Stimulated activated CD8-positive, alpha-beta memory T cell treated with anti-CD3 and anti-CD28 coated beads, Interleukin-15, amount 100 ng/mL, for 1 hour (primary cell): ENCODE results near the gene NTRK3.

Source experiments
- DNase-seq: peaks from one replicate; pipeline ENCODE4 v3.0.0-alpha.2; 2020; ENCODE audit warnings: low read depth

Gene NTRK3

DNA sequence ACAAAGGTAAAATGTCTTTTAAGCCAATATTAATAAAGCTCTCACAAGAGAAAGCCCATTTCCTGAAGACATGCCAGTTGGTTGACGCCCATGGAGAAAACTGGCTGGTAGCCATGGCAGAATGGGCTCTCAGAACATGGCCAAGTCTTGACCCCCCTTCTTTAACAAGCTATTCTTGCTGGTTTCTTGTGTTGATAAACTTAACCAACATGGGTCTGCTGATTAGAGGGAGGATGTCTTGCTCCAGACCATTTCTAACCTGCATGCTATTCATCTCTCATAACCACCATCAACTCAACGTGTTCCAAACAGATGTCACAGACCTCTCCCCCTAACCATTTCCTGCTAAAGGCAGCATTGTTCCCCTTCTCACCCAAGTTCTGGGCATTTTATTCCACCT lies 25.7 kb downstream of the NTRK3 start:
- DNase-seq, result no peak

GRCh38 chr15:88225461-88225860 lies 31.1 kb downstream of the NTRK3 start:
- no peak for DNase-seq

GRCh38 chr15:88223084-88223483 lies 33.5 kb downstream of the NTRK3 start:
- no peak for DNase-seq

DNA sequence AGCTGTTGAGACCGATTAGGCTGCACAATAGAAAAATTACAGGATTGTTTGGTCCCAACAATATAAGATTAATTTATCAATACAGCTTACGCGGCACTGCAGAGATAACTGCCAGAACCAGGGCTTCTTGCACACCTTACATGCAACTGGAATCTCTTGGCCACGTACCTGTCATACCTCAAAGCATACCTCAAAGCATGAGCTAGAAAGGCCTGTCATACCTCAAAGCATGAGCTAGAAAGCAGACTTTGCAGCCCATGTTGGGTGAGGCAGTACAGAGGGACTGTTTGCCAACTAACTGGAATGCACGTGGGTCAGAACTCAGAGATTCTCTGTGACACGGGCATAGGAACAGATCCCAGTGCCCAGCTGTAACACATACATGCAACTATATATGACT lies 34.7 kb downstream of the NTRK3 start:
- no peak for DNase-seq

DNA sequence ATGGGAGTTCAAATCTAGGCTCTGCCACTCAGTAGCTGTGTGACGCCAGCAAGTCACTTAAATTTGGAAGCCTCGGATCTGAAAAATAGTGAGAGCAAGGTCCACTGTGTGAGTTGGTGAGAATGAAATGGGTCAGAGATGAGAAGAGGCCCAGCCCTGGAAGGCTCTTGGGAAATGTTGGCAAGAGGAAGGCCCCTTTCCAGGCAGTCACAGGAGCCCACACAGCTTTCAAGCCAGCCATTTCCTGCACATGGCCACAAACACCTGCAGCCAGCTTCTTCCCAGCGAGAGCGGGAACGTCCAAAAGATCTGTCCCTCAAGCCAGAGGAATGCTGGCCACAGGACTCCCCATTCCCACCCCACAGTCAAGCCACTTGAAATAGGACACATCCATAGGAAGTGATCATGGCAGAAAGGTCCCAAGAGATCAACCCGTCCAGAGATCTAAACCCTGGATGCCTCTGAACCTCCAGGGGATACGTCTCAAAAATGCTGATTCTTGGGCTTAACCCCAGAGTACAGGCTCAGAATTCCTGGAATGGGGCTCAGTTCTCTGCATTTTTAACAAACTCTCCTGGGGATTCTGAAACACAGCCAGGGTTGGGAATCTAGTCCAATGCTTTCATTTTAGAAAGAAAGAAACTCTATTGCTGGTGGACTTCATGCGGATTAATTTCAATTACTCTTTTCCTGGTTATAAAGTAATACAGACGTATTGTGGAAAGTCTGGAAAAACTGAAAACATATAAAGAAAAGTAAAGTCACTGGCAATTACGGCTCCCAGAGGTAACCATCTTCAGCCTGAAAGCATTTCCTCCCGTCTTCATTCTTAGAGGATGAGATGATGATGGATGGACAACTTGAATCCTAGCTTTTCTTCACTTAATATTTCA lies 35.9 kb downstream of the NTRK3 start:
- no peak for DNase-seq

GRCh38 chr15:88219623-88220022 lies 36.9 kb downstream of the NTRK3 start:
- DNase-seq, result no peak

DNA sequence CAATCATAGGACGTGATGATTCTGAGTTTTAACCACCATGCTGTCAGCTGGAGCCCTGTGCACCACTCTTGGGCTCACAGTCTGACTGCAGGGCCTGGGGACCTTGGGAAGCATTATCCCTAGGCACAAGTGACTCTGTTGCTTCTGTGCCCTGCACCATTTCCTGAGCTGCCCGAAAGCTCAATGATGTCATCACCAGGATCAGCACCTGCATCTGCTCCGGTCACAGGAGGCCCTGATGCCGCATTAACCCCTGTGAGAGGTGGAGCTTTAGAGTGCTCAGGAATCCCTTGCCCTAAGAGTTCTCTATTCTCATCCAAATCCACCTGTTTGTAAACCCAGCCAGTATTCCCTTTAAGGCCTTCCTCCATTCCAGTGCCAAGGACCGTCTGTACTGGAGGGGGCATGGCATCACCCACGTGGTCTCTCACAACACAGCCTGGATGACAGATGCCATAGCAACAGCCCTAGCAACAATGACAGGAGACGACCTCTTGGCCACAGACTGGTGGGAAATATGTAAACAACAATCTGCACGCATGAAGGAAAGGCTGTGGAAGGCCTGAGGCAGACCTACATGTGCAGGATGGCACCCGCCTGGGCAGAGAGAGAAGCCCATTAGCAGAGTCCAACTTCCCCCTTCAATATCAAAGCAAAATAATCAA lies 37.9 kb downstream of the NTRK3 start:
- no peak for DNase-seq

GRCh38 chr15:88215066-88215648 lies 41.4 kb downstream of the NTRK3 start:
- no peak for DNase-seq

GRCh38 chr15:88209111-88209510 lies 47.4 kb downstream of the NTRK3 start:
- DNase-seq, result no peak

- no peak for DNase-seq
Measured at GRCh38 chr15:88208396-88208795, 48.1 kb downstream of the NTRK3 start.

- DNase-seq, result no peak
Measured at GRCh38 chr15:88207565-88207964, 49.0 kb downstream of the NTRK3 start.

- DNase-seq, result no peak
Measured at GRCh38 chr15:88204584-88204983, 52.0 kb downstream of the NTRK3 start.

- DNase-seq, result no peak
Measured at GRCh38 chr15:88202231-88202630, 54.3 kb downstream of the NTRK3 start.

- DNase-seq, result no peak
Measured at GRCh38 chr15:88201207-88201606, 55.3 kb downstream of the NTRK3 start.

DNA sequence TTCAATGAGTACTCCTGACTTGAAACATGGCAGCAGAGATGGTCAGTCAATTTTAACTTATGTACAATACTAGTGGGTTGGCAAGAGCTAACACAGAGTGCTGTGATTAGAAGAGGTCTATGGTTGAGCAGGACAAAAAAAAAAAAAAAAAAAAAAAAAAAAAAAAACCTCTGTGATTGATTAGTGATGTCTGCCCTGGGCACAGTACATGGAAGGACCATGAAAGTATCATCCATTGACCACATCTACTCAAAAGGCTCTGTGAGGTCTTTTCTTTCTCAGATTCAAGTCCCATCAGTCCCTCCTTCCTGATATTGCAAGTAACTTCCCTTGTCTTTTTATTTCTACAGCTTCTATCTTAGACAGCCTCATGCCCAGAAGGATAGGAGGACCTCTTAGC lies 59.6 kb downstream of the NTRK3 start:
- no peak for DNase-seq

- DNase-seq, result no peak
Measured at GRCh38 chr15:88194162-88194561, 62.4 kb downstream of the NTRK3 start.

DNA sequence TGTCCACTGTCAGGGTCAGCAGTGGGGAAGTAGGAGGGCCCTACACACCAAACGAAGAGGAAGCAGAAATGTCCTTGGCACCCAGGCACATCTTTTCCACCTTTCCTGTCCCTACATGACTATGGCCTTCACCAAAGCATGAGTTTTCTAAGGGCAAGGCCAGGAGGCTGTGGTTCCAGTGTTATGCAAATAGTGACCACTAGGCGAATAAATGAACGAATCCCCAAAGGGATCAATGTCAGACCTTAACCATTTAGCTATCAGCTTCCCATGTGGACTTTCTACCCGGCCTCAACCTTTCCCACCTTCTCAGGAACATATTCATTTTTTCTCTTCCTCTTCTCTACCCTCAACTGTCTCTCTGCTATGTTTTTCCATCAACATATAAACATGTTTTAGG lies 63.1 kb downstream of the NTRK3 start:
- no peak for DNase-seq

DNA sequence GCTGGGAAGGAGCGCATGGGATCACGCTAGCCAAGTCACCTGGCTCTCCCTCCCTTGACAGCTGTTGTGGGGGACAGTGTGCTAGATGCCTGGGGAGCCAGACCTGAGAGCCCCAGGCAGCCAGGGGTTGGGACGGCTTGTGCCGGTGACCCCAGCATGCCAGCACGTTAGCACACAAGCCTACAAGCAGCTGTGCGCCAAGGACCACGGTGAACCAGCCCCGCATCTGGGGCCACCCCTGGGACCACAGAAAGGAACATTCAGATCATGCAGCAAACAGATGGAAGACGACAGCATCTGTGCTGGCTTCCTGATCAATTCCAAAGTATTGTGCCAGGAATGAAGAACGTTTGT lies 64.8 kb downstream of the NTRK3 start:
- no peak for DNase-seq

- DNase-seq, result no peak
Measured at GRCh38 chr15:88190232-88190631, 66.3 kb downstream of the NTRK3 start.

GRCh38 chr15:88188300-88188699 lies 68.2 kb downstream of the NTRK3 start:
- no peak for DNase-seq

DNA sequence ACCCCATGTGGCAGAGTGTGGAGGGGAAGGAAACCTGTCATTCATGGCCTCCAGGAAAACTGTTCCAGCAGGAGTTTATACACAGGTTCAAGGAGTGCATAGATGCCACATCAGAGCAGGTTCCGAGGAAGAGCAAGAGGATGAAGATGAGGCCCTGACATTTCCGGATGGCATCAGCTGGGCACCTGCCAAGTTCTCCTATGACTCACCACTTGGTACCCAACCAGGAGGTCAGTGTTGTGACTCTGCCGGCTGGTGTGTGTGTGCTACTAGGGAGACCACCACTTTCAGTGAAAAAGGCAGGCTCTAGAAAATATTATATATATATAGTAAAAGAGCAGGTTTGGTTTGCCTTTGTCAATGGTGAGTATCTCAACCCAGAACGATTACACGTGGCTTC lies 69.3 kb downstream of the NTRK3 start:
- DNase-seq, result no peak

- DNase-seq, result no peak
Measured at GRCh38 chr15:88185584-88185983, 71.0 kb downstream of the NTRK3 start.

DNA sequence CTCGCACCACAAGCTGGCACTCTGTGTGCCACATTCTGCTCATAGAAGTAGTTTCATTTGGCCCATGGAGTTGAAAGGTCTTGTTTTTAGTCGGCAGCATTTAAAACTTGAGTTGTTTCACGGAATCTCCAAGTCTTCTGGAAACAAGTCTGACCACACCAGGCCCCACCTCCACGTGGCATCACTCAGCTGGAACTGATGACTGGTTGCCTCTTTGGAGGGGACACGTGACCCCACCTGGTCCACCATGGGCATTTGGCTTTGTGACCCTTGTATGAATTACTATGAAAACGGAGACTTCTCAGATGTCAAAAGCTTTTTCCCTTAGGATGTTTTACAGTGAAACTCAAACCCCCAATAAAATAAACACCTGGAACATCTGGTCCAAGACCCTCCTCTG lies 74.9 kb downstream of the NTRK3 start:
- no peak for DNase-seq
